A673 (cell line): ENCODE results near the gene MSANTD2.

Source experiments
- EZH2 ChIP-seq: fragments of 200-600 bp; sonication (generic); IDR thresholded peaks from 2 replicates; pipeline ENCODE4 v1.6.1; 2017; ENCODE audit warnings: borderline replicate concordance, low read depth, mild to moderate bottlenecking, mixed read lengths, antibody characterized with exemption, low read length; ENCODE audit not compliant: poor library complexity, severe bottlenecking
- TF ChIP-seq, protein P1 (sequence below): fragments of 300-800, 200-600 bp; sonication (generic); conservative IDR thresholded peaks from 2 replicates; pipeline ENCODE4 v1.5.1; 2017; ENCODE audit warnings: low read depth, mild to moderate bottlenecking, antibody characterized with exemption, low read length, moderate library complexity, mixed read lengths

- TF ChIP-seq, protein P1, sequence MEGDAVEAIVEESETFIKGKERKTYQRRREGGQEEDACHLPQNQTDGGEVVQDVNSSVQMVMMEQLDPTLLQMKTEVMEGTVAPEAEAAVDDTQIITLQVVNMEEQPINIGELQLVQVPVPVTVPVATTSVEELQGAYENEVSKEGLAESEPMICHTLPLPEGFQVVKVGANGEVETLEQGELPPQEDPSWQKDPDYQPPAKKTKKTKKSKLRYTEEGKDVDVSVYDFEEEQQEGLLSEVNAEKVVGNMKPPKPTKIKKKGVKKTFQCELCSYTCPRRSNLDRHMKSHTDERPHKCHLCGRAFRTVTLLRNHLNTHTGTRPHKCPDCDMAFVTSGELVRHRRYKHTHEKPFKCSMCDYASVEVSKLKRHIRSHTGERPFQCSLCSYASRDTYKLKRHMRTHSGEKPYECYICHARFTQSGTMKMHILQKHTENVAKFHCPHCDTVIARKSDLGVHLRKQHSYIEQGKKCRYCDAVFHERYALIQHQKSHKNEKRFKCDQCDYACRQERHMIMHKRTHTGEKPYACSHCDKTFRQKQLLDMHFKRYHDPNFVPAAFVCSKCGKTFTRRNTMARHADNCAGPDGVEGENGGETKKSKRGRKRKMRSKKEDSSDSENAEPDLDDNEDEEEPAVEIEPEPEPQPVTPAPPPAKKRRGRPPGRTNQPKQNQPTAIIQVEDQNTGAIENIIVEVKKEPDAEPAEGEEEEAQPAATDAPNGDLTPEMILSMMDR = no peak
- TF ChIP-seq EZH2 = no peak
These were observed 63.5 kb downstream of the MSANTD2 start for GRCh38 chr11:124736736-124737135.
